ENCODE data around the gene LPIN3.

LPIN3 gene

DNA sequence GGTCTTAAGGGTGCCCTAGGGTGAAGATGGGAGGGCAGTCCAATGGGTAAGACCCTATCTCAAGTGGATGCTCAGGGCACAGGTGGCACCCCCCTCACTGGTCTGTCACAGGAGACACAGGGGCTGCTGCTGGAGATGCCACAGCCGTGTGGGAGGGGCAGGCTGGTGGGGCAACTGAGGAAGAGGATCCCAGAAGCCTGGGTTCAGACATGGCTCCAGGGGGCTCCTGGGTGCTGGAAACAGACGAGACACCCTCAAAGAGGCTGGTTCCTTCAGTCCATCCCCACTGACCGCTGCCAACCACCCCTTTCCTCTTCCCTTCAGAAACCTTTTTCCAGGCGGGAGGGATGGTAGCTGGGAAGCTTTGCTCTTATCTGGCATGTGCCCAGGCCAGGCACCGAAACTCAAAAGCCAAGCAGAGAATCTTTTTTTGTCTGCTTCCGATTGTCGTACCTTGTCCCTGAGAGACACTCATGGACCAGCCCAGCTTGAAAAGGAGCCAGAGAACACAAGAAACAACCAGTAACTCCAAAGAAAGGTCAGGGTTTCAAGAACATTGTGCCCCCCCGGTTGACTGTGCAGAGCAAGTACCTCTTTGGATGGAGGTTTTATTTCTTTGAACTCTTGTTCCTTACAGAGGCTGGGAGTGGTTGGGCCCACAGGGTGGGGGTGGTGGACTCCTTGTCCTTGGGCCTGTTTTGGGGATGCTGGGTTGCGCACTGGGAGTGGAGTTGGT, 54.5 kb downstream of the LPIN3 start:
- no peak for DNase-seq

DNA sequence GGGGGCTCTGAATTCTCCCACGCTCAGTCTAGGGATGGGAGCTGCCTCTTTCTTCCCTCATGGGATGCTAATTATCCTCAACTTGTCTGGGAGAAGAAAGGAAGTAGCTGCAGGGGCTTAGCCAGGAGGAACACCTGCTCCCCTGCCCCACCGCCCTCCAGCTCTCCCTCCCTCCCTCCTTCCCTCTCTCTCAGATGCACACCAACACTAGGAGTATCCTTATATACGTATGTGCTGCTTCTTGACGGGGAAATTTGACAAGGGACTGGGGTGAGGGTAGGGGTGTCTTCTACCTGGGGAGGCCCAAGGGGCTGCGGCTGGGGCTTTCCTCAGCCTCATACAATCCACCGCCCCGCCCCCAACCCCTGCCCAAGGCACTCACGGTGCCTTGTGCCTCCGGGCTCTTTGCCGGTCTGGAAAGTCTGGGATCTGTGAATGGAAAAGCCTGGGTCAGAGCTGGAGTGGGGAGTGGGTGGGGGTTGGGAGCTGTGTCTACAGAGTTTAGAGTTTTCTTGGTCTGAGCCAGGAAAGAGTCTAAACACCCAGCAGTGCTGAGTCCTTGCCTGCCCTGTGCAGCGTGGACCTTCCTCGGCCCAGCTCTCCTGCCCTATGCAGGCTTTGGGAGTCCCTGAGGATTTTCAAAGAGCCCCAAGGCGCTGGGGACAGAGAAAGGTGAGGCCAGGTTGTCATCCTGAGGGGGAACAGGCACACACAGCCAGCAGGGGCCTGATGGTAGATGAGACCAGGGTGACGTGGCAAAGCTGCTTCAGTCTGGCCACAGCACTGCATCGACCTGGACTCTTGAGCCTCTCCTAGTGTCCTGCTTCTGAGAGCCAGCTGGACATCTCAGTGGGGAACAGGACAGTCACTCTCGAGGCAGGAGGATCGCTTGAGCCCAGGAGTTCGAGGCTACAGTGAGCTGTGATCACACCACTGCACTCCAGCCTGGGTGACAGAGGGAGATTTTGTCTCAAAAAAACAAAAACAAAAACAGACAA, 55.3 kb downstream of the LPIN3 start:
- DNase-seq: no peak

DNA sequence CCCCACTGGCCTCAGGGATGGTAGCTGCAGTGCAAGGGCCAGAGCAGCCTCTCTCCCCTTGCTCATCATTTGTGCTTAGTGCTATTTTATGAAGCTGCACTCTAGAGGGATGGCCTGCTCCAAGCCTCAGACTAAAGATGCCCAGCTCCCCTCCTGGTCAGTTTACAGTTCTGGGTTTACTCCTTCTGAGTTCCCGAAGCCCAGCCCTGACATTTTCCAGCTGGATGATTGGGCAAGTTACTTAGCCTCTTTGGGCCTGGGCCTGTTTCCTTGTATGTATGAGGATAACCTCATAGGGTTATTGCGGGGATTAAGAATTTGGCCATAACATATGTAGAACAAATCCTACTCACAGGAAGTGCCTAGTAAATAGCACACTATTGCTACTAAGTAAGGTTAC, 57.8 kb downstream of the LPIN3 start:
- DNase-seq: no peak

DNA sequence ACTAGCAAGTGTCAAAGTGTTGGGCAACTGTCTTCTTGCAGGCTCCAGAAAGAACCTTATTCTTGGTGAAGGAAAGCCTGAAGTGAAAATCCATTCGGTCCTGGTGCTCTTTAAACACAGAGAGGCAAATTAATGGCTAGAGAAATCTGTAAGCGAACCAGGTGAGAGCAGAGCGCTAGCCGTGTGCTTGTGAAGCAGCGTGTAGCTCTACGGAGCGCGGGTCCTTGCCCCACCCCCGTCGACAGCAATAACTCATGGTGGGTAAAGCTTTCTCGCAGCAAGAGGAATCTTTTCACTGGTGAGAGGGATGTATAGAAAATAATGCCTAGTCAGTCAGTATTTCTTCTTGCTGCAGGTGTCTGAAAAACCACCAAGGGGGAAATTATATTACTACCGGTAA, 63.0 kb downstream of the LPIN3 start:
- DNase-seq: no peak

DNA sequence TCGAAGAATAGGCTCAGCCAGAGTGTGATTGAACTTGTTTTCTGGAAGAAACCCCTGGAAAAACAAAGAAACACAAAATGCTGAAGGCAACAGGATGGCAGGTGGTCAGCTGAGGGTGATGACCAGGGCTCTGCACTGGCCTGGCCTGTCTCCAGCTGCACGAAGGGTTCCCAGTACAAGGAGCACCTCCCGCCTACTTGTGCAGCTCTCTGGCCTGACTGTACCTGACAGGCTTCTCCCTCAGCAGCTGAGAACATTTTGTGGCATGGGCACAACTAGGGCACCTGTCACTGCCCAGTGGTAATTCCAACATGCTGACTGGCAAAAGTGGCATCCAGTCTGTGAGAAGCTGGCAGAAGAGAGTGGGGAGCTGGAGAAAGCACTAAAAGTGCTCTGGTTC, 64.8 kb downstream of the LPIN3 start:
- DNase-seq: no peak

DNA sequence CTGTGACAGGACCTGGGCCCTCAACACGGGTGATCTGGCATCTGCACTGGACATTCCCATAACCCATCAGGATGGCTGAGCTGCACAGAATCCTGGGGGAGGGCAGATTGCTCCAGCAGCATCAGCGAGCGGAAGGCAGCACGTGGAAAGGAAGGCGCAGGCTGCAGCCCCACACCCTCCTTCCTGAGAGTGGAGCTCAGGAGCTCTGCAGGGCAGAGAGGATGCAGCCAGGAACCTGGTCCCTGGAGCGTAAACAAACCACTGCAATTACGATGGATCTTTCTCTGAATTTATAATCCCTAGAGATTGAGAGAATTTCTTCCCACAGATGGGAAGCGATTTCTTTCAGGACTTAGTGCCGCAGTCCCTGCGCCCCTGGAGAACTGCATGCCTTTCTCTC, 65.7 kb downstream of the LPIN3 start:
- no peak for DNase-seq

DNA sequence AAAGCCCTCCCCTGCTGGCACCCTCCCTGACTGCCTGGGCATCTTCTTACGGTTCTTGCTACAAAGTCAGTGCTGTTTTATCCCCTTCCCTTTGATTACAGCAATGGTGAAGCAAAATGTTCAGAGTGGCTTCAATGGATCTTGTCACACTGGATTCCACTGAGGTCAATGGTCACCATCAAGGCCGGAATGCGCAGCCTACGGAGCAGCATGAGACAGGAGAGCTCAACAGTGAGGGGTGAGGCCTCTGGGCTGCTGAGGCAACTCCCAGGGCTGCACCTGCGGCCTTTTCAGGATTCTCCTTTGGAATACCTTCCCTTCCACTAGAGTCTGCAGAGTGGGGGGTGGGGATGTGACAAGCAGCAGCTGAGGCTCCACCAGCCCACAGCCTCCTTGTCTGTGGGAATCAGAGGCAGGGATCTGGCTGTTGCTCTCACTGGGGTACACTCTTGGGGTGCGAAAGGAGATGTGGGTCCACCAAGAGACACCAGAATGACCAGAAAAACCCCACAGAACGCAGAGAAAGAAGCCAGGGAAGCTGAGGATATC, 66.3 kb downstream of the LPIN3 start:
- DNase-seq: no peak

DNA sequence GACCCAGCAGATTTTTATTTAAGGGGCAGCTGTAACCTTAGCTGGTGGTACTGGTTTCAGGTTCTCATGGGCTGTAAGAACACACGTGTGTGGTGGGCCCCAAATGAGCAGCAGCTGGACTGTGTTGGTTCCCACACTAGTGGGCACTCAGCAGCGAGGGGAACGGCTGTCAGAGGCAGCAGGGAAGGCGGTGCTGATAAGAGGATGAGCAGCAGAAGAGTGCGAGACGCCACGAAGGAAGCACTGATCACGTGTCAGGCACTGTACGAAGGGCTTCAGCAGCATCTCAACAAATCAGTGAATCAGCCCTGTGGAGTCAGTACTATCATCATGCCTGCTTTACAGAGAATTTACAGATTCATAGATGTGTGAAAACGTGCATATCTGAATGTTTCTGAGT, 67.0 kb downstream of the LPIN3 start:
- DNase-seq: no peak

DNA sequence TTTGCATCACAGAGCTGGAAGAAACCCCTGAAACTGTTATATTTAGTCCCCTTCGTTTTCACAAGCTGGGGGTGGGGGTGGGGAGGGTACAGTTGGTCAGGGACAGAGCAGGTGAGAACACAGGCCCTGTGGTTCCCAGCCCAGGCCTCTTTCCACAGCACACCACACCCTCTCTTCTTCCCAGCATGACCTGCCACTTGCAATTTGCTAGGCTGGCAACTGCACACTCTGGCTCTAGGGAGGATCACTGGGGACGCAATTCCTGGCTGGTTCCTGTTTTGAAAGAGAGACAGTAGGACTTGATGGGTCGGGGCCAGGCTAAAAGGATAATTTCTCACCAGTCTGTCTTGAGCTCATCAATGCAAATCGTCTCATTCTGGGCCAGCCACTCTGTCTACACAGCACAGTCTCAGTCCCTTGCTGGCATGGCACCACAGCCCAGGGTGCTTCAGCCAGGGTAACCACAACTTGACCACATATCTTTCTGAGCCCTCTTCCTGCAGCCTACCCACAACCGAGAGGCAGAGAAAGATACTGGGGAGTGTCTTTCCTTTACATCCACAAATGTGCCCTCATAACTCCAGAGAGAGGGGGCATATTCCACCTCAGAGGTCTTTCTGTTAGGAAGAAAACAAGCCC, 67.7 kb downstream of the LPIN3 start:
- peak; percentile 22 for DNase-seq

DNA sequence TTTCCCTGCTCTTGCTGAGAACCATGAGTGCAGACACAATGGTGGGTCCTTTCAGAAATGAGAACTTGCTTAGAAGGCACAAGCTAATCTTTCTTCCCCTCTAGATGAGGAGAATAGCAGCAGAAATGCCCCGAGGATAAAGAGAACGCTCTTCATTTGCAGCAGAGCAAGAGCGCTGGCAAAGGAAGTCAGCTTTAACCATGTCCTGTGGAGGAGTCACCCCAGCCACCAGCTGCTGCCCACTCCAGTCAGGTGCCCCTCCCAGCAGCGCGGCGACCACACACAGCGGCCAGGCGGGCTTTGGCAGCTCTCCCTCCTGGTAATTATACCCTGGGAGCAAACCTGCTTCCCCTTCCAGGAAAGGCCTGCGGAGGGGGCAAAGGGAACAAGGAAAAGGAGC, 68.4 kb downstream of the LPIN3 start:
- no peak for DNase-seq

Data from NK-92 treated with Interleukin-12 subunit alpha and Interleukin-12 subunit beta, amount 100 ng/mL, for 24 hours (cell line).